ENCODE data around the gene ARHGAP18.

GRCh38 chr6:129601323-129601722, 108.7 kb downstream of the ARHGAP18 start:
- no peak for TF ChIP-seq EZH2 (IDR thresholded peaks at IDR 0.05; ENCODE audit: insufficient read depth, low read length)
- TF ChIP-seq, protein P1, sequence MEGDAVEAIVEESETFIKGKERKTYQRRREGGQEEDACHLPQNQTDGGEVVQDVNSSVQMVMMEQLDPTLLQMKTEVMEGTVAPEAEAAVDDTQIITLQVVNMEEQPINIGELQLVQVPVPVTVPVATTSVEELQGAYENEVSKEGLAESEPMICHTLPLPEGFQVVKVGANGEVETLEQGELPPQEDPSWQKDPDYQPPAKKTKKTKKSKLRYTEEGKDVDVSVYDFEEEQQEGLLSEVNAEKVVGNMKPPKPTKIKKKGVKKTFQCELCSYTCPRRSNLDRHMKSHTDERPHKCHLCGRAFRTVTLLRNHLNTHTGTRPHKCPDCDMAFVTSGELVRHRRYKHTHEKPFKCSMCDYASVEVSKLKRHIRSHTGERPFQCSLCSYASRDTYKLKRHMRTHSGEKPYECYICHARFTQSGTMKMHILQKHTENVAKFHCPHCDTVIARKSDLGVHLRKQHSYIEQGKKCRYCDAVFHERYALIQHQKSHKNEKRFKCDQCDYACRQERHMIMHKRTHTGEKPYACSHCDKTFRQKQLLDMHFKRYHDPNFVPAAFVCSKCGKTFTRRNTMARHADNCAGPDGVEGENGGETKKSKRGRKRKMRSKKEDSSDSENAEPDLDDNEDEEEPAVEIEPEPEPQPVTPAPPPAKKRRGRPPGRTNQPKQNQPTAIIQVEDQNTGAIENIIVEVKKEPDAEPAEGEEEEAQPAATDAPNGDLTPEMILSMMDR (IDR thresholded peaks at IDR 0.05; ENCODE audit: insufficient read depth, low read depth, low read length): no peak
